CD14-positive monocyte (primary cell): Measurements from ENCODE around the gene ELAVL2. TPM values are rescaled to one million over a fixed set of nuclear protein-coding genes. Genes with fewer than 3 reads are reported as not detected.

Experiments
- DNase-seq, 3 donors: peaks; one replicate each; pipeline ENCODE4 v3.0.0-alpha.2; 2011 to 2022
- H2AFZ ChIP-seq: 2 replicates; pipeline ENCODE4 v1.6.0; 2012; ENCODE audit warnings: mild to moderate bottlenecking, low read depth, low read length, inconsistent platforms; ENCODE audit not compliant: insufficient read depth, poor library complexity, severe bottlenecking
- H3K27ac ChIP-seq, 2 donors: 1 replicate in 1 of 2; 2 replicates in 1 of 2; pipeline ENCODE4 v1.5.1; 2012 to 2013; ENCODE audit warnings: low read length in 2 of 2, control low read depth in 1 of 2, inconsistent platforms in 1 of 2, low read depth in 1 of 2, mild to moderate bottlenecking in 1 of 2
- H3K27me3 ChIP-seq, 2 donors: one replicate each; pipeline versions ENCODE4 v1.6.0 to v1.6.1; 2011 to 2013; ENCODE audit warnings: low read length in 2 of 2; ENCODE audit not compliant: control insufficient read depth in 2 of 2, insufficient read depth in 2 of 2
- H3K36me3 ChIP-seq, 2 donors: replicated peaks in 1 of 2; 1 replicate in 1 of 2; 2 replicates in 1 of 2; pipeline versions ENCODE4 v1.5.1 to v1.6.1; 2012 to 2013; ENCODE audit warnings: low read length in 2 of 2, control low read depth in 1 of 2, inconsistent platforms in 1 of 2, mild to moderate bottlenecking in 1 of 2; ENCODE audit not compliant: insufficient read depth in 2 of 2, control insufficient read depth in 1 of 2
- H3K4me1 ChIP-seq, 2 donors: 1 replicate in 1 of 2; 2 replicates in 1 of 2; pipeline versions ENCODE4 v1.5.1 to v1.6.1; 2012 to 2013; ENCODE audit warnings: low read length in 2 of 2, control low read depth in 1 of 2, inconsistent platforms in 1 of 2, mild to moderate bottlenecking in 1 of 2, moderate library complexity in 1 of 2; ENCODE audit not compliant: insufficient read depth in 2 of 2, control insufficient read depth in 1 of 2
- H3K4me2 ChIP-seq: replicated peaks from 2 replicates; pipeline ENCODE3; 2012; ENCODE audit warnings: low read length, moderate library complexity, mild to moderate bottlenecking; ENCODE audit not compliant: poor library complexity, severe bottlenecking; ENCODE audit errors: extremely low read depth
- H3K4me3 ChIP-seq, 3 experiments: fragments of 200-600 bp in 1 of 3; sonication (generic) in 1 of 3; replicated peaks in 1 of 3; 1 replicate in 2 of 3; 2 replicates in 1 of 3; pipeline ENCODE4 v1.5.1; 2011 to 2013; ENCODE audit warnings: low read length in 3 of 3, mild to moderate bottlenecking in 3 of 3, control low read depth in 2 of 3, low read depth in 2 of 3, inconsistent platforms in 1 of 3, moderate library complexity in 1 of 3
- H3K79me2 ChIP-seq: 2 replicates; pipeline ENCODE4 v1.6.0; 2012; ENCODE audit warnings: mild to moderate bottlenecking, control low read depth, inconsistent platforms, low read length, moderate library complexity; ENCODE audit not compliant: insufficient read depth
- H3K9ac ChIP-seq: 2 replicates; pipeline ENCODE4 v1.6.0; 2017; ENCODE audit warnings: low read length, mild to moderate bottlenecking; ENCODE audit not compliant: insufficient read depth, poor library complexity, severe bottlenecking
- H3K9me3 ChIP-seq, 2 donors: replicated peaks in 1 of 2; 1 replicate in 1 of 2; 2 replicates in 1 of 2; pipeline versions ENCODE4 v1.5.1 to v1.6.1; 2012 to 2013; ENCODE audit warnings: low read length in 2 of 2, control low read depth in 1 of 2; ENCODE audit not compliant: control insufficient read depth in 1 of 2, insufficient read depth in 1 of 2
- H4K20me1 ChIP-seq: 2 replicates; pipeline ENCODE4 v1.6.0; 2012; ENCODE audit warnings: mild to moderate bottlenecking, low read length, control low read depth, moderate library complexity; ENCODE audit not compliant: insufficient read depth
- H3K27ac Mint-ChIP-seq, 7 donors: one replicate each; pipeline ENCODE4 v1.8.0; 2020; ENCODE audit warnings: mild to moderate bottlenecking in 7 of 7, mixed read lengths in 7 of 7, moderate library complexity in 6 of 7, inconsistent platforms in 2 of 7
- H3K27me3 Mint-ChIP-seq, 3 donors: one replicate each; pipeline ENCODE4 v1.8.0; 2021 to 2022; ENCODE audit warnings: low read depth in 3 of 3, mild to moderate bottlenecking in 3 of 3, mixed read lengths in 3 of 3, moderate library complexity in 3 of 3, inconsistent platforms in 1 of 3
- H3K36me3 Mint-ChIP-seq, 2 donors: one replicate each; pipeline ENCODE4 v1.8.0; 2020; ENCODE audit warnings: mixed read lengths in 2 of 2, inconsistent platforms in 1 of 2, mild to moderate bottlenecking in 1 of 2
- H3K4me1 Mint-ChIP-seq: one replicate; pipeline ENCODE4 v1.8.0; 2020; ENCODE audit warnings: mild to moderate bottlenecking, mixed read lengths
- H3K4me3 Mint-ChIP-seq, 2 donors: one replicate each; pipeline ENCODE4 v1.8.0; 2020; ENCODE audit warnings: mild to moderate bottlenecking in 2 of 2, mixed read lengths in 2 of 2, moderate library complexity in 1 of 2
- H3K9me3 Mint-ChIP-seq, 7 donors: one replicate each; pipeline ENCODE4 v1.8.0; 2020 to 2022; ENCODE audit warnings: mixed read lengths in 7 of 7, mild to moderate bottlenecking in 6 of 7, moderate library complexity in 6 of 7, inconsistent platforms in 2 of 7
- CTCF ChIP-seq: fragments of 200-600 bp; IDR thresholded peaks from one replicate; pipeline ENCODE4 v1.8.0; 2022; ENCODE audit warnings: antibody characterized with exemption, mild to moderate bottlenecking
- WGBS: methylation state at CpG from one replicate; pipeline ENCODE4 v1.1.5; 2013; ENCODE audit warnings: missing lambda C conversion rate; ENCODE audit not compliant: insufficient coverage; 5-methylcytosine and 5-hydroxymethylcytosine counted together
- intact Hi-C, 2 donors: fragments of 100-400 bp; cut with micrococcal nuclease; formaldehyde crosslinking; loops; one replicate each; pipeline versions ENCODE4 v1.15.0 to v1.15.1; 2023
- polyA plus RNA-seq, 3 donors: library from polyadenylated mRNA; depleted of rRNA in 1 of 3; unstranded in 2 of 3; stranded (reverse) in 1 of 3; fragments of 300-500 nt in 2 of 3; fragments of >200 nt in 1 of 3; fragmentation: Illumina TruSeq in 2 of 3; gene quantifications; 1 replicate in 2 of 3; 2 replicates in 1 of 3; pipeline ENCODE4 v1.2.3, GENCODE V29; 2012 to 2021

The ELAVL2 gene
- polyA plus RNA-seq, 3 donors, result not detected

DNA sequence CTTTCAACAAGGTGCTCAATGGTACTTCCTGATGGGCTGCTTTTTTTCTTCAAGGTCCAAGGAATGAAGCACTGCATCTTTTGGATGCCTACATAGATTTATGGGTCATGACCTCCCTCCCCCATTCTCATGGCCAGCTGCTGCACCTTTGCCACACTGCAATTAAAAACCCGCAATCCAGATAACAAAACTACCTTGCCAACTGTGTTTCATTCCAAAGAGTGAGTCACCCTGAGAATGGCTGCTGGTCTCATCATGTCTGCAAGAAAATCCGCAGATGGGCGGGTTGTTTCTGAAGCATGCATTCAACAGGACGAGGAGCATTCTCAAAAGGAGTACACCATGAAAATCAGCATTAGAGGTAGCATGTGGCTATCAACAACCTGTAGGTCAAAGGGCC lies 139.8 kb downstream of the ELAVL2 start:
- no peak for TF ChIP-seq CTCF
- DNase-seq, result no peak
- H3K27me3 Mint-ChIP-seq, result peaks cover 0 to 2% (median 0%) of the 10 kb centered on the region in 3 donors
- H3K9ac ChIP-seq, result no peak overlapping the region
- H3K36me3 ChIP-seq, result no peaks in the 10 kb centered on the region
- intact Hi-C loops, result no loop called here
- H3K4me1 ChIP-seq, result no peaks in the 10 kb centered on the region
- H3K4me2 ChIP-seq, result no peak overlapping the region
- no peaks in the 10 kb centered on the region for H3K27me3 ChIP-seq
- no peaks in the 10 kb centered on the region for H3K36me3 Mint-ChIP-seq
- H2AFZ ChIP-seq, result no peak overlapping the region
- H3K9me3 ChIP-seq, result no peaks in the 10 kb centered on the region
- H4K20me1 ChIP-seq, result no peaks in the 10 kb centered on the region
- WGBS, result 91% methylated on average over 3 of the region's 4 CpGs
- peaks cover 0 to 3% (median 0%) of the 10 kb centered on the region in 7 donors for H3K9me3 Mint-ChIP-seq
- no peaks in the 10 kb centered on the region for H3K79me2 ChIP-seq
- no peaks in the 10 kb centered on the region for H3K4me1 Mint-ChIP-seq
- H3K27ac Mint-ChIP-seq, result no peak overlapping the region
- H3K4me3 ChIP-seq, result no peak overlapping the region
- H3K4me3 Mint-ChIP-seq, result no peak overlapping the region
- H3K27ac ChIP-seq, result no peak overlapping the region

DNA sequence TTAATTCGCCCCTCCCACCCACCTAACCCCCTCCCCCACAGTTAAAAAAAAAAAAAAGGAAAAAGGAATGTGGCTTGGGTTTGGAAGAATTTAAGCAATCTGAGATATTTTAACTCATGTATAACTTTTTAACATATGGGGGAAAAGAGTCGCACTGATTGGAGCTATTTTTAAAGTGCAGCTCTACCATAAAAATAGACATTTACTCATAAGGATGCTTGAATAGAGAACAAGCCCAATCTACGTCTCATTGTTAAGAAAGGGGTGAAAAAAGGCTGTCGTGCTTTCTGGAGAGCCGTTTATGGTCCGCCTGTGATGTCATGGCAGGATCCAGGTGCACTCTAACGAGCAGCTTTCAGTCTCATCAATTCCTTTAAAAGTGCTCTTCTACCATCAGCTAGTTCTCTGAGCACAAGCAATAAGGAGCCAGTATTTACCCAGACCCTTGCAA lies 142.4 kb downstream of the ELAVL2 start:
- no peak overlapping the region for H3K4me3 Mint-ChIP-seq
- no peaks in the 10 kb centered on the region for H3K36me3 ChIP-seq
- H3K9me3 Mint-ChIP-seq, result peaks cover 0 to 3% (median 0%) of the 10 kb centered on the region in 7 donors
- DNase-seq, result no peak
- no peak overlapping the region for H3K4me3 ChIP-seq
- H3K9me3 ChIP-seq, result no peaks in the 10 kb centered on the region
- intact Hi-C loops, result no loop called here
- H3K4me1 Mint-ChIP-seq, result no peaks in the 10 kb centered on the region
- no peak overlapping the region for H3K27ac ChIP-seq
- H2AFZ ChIP-seq, result no peak overlapping the region
- no peak overlapping the region for H3K4me2 ChIP-seq
- no peaks in the 10 kb centered on the region for H3K27me3 ChIP-seq
- no peak overlapping the region for H3K9ac ChIP-seq
- no peaks in the 10 kb centered on the region for H4K20me1 ChIP-seq
- no peaks in the 10 kb centered on the region for H3K4me1 ChIP-seq
- no peaks in the 10 kb centered on the region for H3K79me2 ChIP-seq
- H3K27ac Mint-ChIP-seq, result no peak overlapping the region
- no peaks in the 10 kb centered on the region for H3K36me3 Mint-ChIP-seq
- no peak for TF ChIP-seq CTCF
- peaks cover 0 to 2% (median 0%) of the 10 kb centered on the region in 3 donors for H3K27me3 Mint-ChIP-seq
- WGBS, result 100% methylated on average over 1 of the region's 7 CpGs
